K562 (cell line): ENCODE data around the gene ARHGAP10.

Experiments
- ARNT ChIP-seq, 2 experiments: fragments of 450-650 bp; IDR thresholded peaks; 2 replicates each; pipeline ENCODE4 v1.6.1; 2016; ENCODE audit warnings: mild to moderate bottlenecking in 1 of 2
- GATA2 ChIP-seq: sonication (generic); formaldehyde crosslinking; IDR thresholded peaks from 2 replicates; pipeline ENCODE4 v1.4.0; 2020; ENCODE audit warnings: mild to moderate bottlenecking, missing genetic modification reagents
- RAD21 ChIP-seq, 2 experiments: fragments of 250-450 bp in 1 of 2; fragments of 450-650 bp in 1 of 2; sonication (Bioruptor Pico) in 1 of 2; formaldehyde crosslinking in 1 of 2; IDR thresholded peaks in 1 of 2; conservative IDR thresholded peaks in 1 of 2; 2 replicates each; pipeline versions ENCODE4 v1.4.0 to v1.8.0; 2020 to 2022; ENCODE audit warnings: mild to moderate bottlenecking in 2 of 2, moderate library complexity in 1 of 2
- ZFX ChIP-seq: sonication (generic); formaldehyde crosslinking; IDR thresholded peaks from 2 replicates; pipeline ENCODE4 v1.8.0; 2022; ENCODE audit warnings: mild to moderate bottlenecking, missing genetic modification reagents, moderate library complexity
- TF ChIP-seq, protein P1 (sequence below), 2 experiments: fragments of 450-650 bp in 1 of 2; IDR thresholded peaks; 2 replicates each; pipeline ENCODE4 v1.6.1; 2011 to 2017; ENCODE audit warnings: low read depth in 2 of 2, antibody characterized with exemption in 1 of 2, borderline replicate concordance in 1 of 2, low read length in 1 of 2, mild to moderate bottlenecking in 1 of 2, mixed read lengths in 1 of 2; ENCODE audit not compliant: control insufficient read depth in 1 of 2

GRCh38 chr4:148027201-148027600, 295.3 kb downstream of the ARHGAP10 start:
- TF ChIP-seq ARNT (IDR thresholded peaks at IDR 0.05) (no peak), ZFX (CRISPR knock-in tag) (no peak), RAD21 (CRISPR knock-in tag; conservative IDR thresholded peaks at IDR 0.05 in 1 of 2, IDR thresholded peaks at IDR 0.05 in 1 of 2) (no peak), GATA2 (no peak)
- TF ChIP-seq, protein P1, sequence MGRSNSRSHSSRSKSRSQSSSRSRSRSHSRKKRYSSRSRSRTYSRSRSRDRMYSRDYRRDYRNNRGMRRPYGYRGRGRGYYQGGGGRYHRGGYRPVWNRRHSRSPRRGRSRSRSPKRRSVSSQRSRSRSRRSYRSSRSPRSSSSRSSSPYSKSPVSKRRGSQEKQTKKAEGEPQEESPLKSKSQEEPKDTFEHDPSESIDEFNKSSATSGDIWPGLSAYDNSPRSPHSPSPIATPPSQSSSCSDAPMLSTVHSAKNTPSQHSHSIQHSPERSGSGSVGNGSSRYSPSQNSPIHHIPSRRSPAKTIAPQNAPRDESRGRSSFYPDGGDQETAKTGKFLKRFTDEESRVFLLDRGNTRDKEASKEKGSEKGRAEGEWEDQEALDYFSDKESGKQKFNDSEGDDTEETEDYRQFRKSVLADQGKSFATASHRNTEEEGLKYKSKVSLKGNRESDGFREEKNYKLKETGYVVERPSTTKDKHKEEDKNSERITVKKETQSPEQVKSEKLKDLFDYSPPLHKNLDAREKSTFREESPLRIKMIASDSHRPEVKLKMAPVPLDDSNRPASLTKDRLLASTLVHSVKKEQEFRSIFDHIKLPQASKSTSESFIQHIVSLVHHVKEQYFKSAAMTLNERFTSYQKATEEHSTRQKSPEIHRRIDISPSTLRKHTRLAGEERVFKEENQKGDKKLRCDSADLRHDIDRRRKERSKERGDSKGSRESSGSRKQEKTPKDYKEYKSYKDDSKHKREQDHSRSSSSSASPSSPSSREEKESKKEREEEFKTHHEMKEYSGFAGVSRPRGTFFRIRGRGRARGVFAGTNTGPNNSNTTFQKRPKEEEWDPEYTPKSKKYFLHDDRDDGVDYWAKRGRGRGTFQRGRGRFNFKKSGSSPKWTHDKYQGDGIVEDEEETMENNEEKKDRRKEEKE (IDR thresholded peaks at IDR 0.05; ENCODE audit: borderline replicate concordance in 1 of 2, control insufficient read depth in 1 of 2, low read depth in 2 of 2, low read length in 1 of 2): no peak
